K562 (cell line): Measurements from ENCODE around the gene TMEM117. TPM values are rescaled to one million over a fixed set of nuclear protein-coding genes. Genes with fewer than 3 reads are reported as not detected.

ENCODE experiments used
- ATAC-seq: fragments of 200-7000 bp; cut with Tn5 transposase; 3 replicates; pipeline ENCODE4 v1.9.1; 2020; ENCODE audit warnings: moderate library complexity
- BruUV-seq: library from RNA; stranded (reverse); fragments of 400-500 nt; replicated peaks from 2 replicates; lab custom pipeline; 2021; lab: Mats Ljungman, UMichigan
- CTCF ChIA-PET: fragments of 300-600 bp; formaldehyde crosslinking; extraction: SDS; loops from one replicate; lab custom pipeline; 2021; ENCODE audit warnings: low intra/inter-chr PET ratio; lab: Yijun Ruan, JAX
- POLR2A ChIA-PET: fragments of 300-600, 350-650 bp; sonication (Branson Sonifier 250); formaldehyde crosslinking; extraction: SDS; loops from one replicate; lab custom pipeline; 2021; ENCODE audit warnings: antibody characterized with exemption, inconsistent platforms; lab: Yijun Ruan, JAX
- DNase-seq, 4 experiments: peaks; one replicate each; pipeline versions ENCODE4 v3.0.0 to v3.0.0-alpha.2; 2011 to 2018; ENCODE audit warnings: low spot score in 3 of 4, mixed read lengths in 3 of 4; ENCODE audit errors: extremely low read depth in 1 of 4
- FAIRE-seq: peaks from 2 replicates; lab custom pipeline; 2011; peaks lifted over from hg19 to GRCh38; lab: Jason Lieb, UNC
- H2AFZ ChIP-seq: 2 replicates; pipeline ENCODE4 v1.6.0; 2011; ENCODE audit warnings: low read depth, low read length, control low read depth, inconsistent platforms
- H3K27ac ChIP-seq: fragments of 200-600 bp; 3 replicates; pipeline ENCODE4 v1.8.0; 2011; ENCODE audit warnings: low read depth, mild to moderate bottlenecking, control low read depth, inconsistent platforms, low read length, moderate library complexity, mixed read lengths; ENCODE audit errors: extremely low read depth
- H3K27me3 ChIP-seq, 2 experiments: fragments of 300-600 bp in 1 of 2; 2 replicates in 1 of 2; 3 replicates in 1 of 2; pipeline versions ENCODE4 v1.6.0 to v1.8.0; 2011; ENCODE audit warnings: inconsistent platforms in 2 of 2, low read length in 2 of 2, mild to moderate bottlenecking in 1 of 2, mixed read lengths in 1 of 2, moderate library complexity in 1 of 2; ENCODE audit not compliant: control insufficient read depth in 2 of 2, insufficient read depth in 2 of 2
- H3K36me3 ChIP-seq: fragments of 300-600 bp; 3 replicates; pipeline ENCODE4 v1.8.0; 2011; ENCODE audit warnings: mild to moderate bottlenecking, low read length, inconsistent platforms; ENCODE audit not compliant: control insufficient read depth, insufficient read depth
- H3K4me1 ChIP-seq, 2 experiments: fragments of 200-600 bp in 1 of 2; replicated peaks in 1 of 2; 2 replicates in 1 of 2; 3 replicates in 1 of 2; pipeline versions ENCODE4 v1.5.1 to v1.8.0; 2011; ENCODE audit warnings: inconsistent platforms in 2 of 2, low read length in 2 of 2, mild to moderate bottlenecking in 1 of 2, mixed read lengths in 1 of 2, moderate library complexity in 1 of 2; ENCODE audit not compliant: control insufficient read depth in 2 of 2, insufficient read depth in 2 of 2
- H3K4me2 ChIP-seq: 2 replicates; pipeline ENCODE4 v1.6.1; 2011; ENCODE audit warnings: low read length, control low read depth, inconsistent platforms, mixed read lengths; ENCODE audit not compliant: insufficient read depth
- H3K4me3 ChIP-seq: fragments of 200-600 bp; sonication (generic), shearing (Covaris generic); 2 replicates; pipeline ENCODE4 v1.5.1; 2016; ENCODE audit warnings: control low read depth, inconsistent platforms
- H3K79me2 ChIP-seq: fragments of 200-600 bp; 3 replicates; pipeline ENCODE4 v1.8.0; 2011; ENCODE audit warnings: low read length, inconsistent platforms; ENCODE audit not compliant: control insufficient read depth, insufficient read depth
- H3K9ac ChIP-seq, 2 experiments: 2 replicates each; pipeline versions ENCODE4 v1.6.0 to v1.6.1; 2011; ENCODE audit warnings: low read depth in 2 of 2, low read length in 2 of 2, control low read depth in 1 of 2, inconsistent platforms in 1 of 2, mild to moderate bottlenecking in 1 of 2, mixed read lengths in 1 of 2; ENCODE audit not compliant: insufficient read depth in 1 of 2
- H3K9me1 ChIP-seq: one replicate; pipeline ENCODE4 v1.6.0; 2011; ENCODE audit warnings: inconsistent platforms, mild to moderate bottlenecking, low read length, moderate library complexity; ENCODE audit not compliant: control insufficient read depth, insufficient read depth
- H3K9me3 ChIP-seq: replicated peaks from 2 replicates; pipeline ENCODE4 v1.5.1; 2011; ENCODE audit warnings: low read depth, low read length, inconsistent platforms; ENCODE audit not compliant: control insufficient read depth, insufficient read depth
- H4K20me1 ChIP-seq: replicated peaks from 2 replicates; pipeline ENCODE4 v1.6.1; 2011; ENCODE audit warnings: low read length, inconsistent platforms, mixed read lengths; ENCODE audit not compliant: control insufficient read depth, insufficient read depth
- HMG20B ChIP-seq: fragments of 250-450 bp; sonication (Bioruptor Pico); IDR thresholded peaks from 2 replicates; pipeline ENCODE4 v1.5.0; 2021; ENCODE audit warnings: mild to moderate bottlenecking
- MAFF ChIP-seq: IDR thresholded peaks from 2 replicates; pipeline ENCODE4 v1.6.1; 2012; ENCODE audit warnings: low read length, improper control_type of control experiment
- PHB2 ChIP-seq: fragments of 450-650 bp; IDR thresholded peaks from 2 replicates; pipeline ENCODE4 v1.6.1; 2017; ENCODE audit warnings: low read depth
- SRSF3 ChIP-seq: fragments of 200-400 bp; formaldehyde crosslinking; IDR thresholded peaks from 2 replicates; pipeline ENCODE4 v1.6.1; 2016; ENCODE audit warnings: mild to moderate bottlenecking, low read length, moderate library complexity; ENCODE audit not compliant: insufficient read depth
- ZBTB2 ChIP-seq: fragments of 450-650 bp; IDR thresholded peaks from 2 replicates; pipeline ENCODE4 v1.6.1; 2016; ENCODE audit warnings: antibody characterized with exemption
- ZNF696 ChIP-seq: fragments of 250-450 bp; sonication (Bioruptor Pico); conservative IDR thresholded peaks from 2 replicates; pipeline ENCODE4 v1.4.0; 2020; ENCODE audit warnings: mild to moderate bottlenecking, moderate library complexity
- WGBS: fragments of 100-300 bp; shearing (Covaris generic); methylation state at CpG from one replicate; pipeline ENCODE4 v1.1.6; 2016; ENCODE audit warnings: low coverage, mixed read lengths; ENCODE audit not compliant: insufficient coverage; ENCODE audit errors: missing lambda C conversion rate; 5-methylcytosine and 5-hydroxymethylcytosine counted together
- in situ Hi-C: fragments of 300-500 bp; cut with MboI; formaldehyde crosslinking; loops from 4 replicates; pipeline ENCODE4 v1.15.0; 2018; ENCODE audit warnings: inconsistent platforms, mixed read lengths
- intact Hi-C: fragments of 100-400 bp; cut with micrococcal nuclease; formaldehyde crosslinking; loops from 2 replicates; pipeline ENCODE4 v1.14.2; 2022
- polyA plus RNA-seq, 8 experiments: library from polyadenylated mRNA; depleted of rRNA in 4 of 8; stranded (reverse) in 5 of 8; unstranded in 3 of 8; fragments of >200 nt; fragmentation: Nextera tagmentation in 2 of 8; fragmentation: Illumina TruSeq in 1 of 8; extraction: Ambion mirVana in 2 of 8; extraction: Trizol in 1 of 8; gene quantifications; 2 replicates each; pipeline versions ENCODE4 v1.2.1 to v1.2.3, GENCODE V29; 2011 to 2014; ENCODE audit warnings: inconsistent platforms in 1 of 8, missing spikeins in 1 of 8
- total RNA-seq, 7 experiments: library from RNA; depleted of rRNA in 6 of 7; stranded (reverse); fragments of >200 nt in 6 of 7; fragmentation: Illumina TruSeq in 2 of 7; extraction: Trizol in 2 of 7; gene quantifications; 2 replicates each; pipeline versions ENCODE4 v1.2.1 to v1.2.3, GENCODE V29; 2011 to 2021; ENCODE audit warnings: low replicate concordance in 1 of 7
- TF ChIP-seq, protein P1 (sequence below): fragments of 450-650 bp; conservative IDR thresholded peaks from 2 replicates; pipeline ENCODE4 v1.6.1; 2016; ENCODE audit warnings: missing genetic modification characterization, low read depth, mild to moderate bottlenecking, missing compliant biosample characterization, moderate library complexity
- TF ChIP-seq, protein P2 (sequence below): IDR thresholded peaks from 2 replicates; pipeline ENCODE4 v1.6.1; 2011; ENCODE audit not compliant: insufficient read length; ENCODE audit errors: extremely low read depth

Gene TMEM117
- total and polyA plus RNA-seq, 9 of the 15 experiments (the other 6 are each of a cell fraction or from before 2014, with no cell fraction given): 0.31 to 2.8 (median 1.0) TPM

GRCh38 chr12:43812057-43812456 is 23.8 kb upstream of the TMEM117 start:
- no TSS peak for BruUV-seq
- H3K79me2 ChIP-seq: no peaks in the 10 kb centered on the region
- peaks cover 0 to 2% of the 10 kb centered on the region in 2 experiments; a peak in 3 of 5 replicates for H3K27me3 ChIP-seq
- FAIRE-seq (no peak), DNase-seq (no peak), ATAC-seq (no peak)
- no peak overlapping the region for H3K9ac ChIP-seq
- 0% methylated on average over 2 of the region's 2 CpGs for WGBS
- TF ChIP-seq, protein P1, sequence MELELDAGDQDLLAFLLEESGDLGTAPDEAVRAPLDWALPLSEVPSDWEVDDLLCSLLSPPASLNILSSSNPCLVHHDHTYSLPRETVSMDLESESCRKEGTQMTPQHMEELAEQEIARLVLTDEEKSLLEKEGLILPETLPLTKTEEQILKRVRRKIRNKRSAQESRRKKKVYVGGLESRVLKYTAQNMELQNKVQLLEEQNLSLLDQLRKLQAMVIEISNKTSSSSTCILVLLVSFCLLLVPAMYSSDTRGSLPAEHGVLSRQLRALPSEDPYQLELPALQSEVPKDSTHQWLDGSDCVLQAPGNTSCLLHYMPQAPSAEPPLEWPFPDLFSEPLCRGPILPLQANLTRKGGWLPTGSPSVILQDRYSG (tag): no peak
- TF ChIP-seq HMG20B (CRISPR knock-in tag) (no peak), ZBTB2 (no peak), MAFF (no peak), SRSF3 (no peak), PHB2 (no peak), ZNF696 (CRISPR knock-in tag) (no peak)
- TF ChIP-seq, protein P2, sequence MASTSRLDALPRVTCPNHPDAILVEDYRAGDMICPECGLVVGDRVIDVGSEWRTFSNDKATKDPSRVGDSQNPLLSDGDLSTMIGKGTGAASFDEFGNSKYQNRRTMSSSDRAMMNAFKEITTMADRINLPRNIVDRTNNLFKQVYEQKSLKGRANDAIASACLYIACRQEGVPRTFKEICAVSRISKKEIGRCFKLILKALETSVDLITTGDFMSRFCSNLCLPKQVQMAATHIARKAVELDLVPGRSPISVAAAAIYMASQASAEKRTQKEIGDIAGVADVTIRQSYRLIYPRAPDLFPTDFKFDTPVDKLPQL: no peak
- no peaks in the 10 kb centered on the region for H3K4me1 ChIP-seq
- no peak overlapping the region for H3K4me3 ChIP-seq
- H2AFZ ChIP-seq: peak overlapping the region; percentile 33; the same call in 1 of the 2 replicates
- ChIA-PET POLR2A (interaction anchor here (0.7 kb wide), 1 partner anchor 15 kb away, joined by 3 read pairs; no protein-coding TSS in a partner anchor), CTCF (interaction anchor here (0.6 kb wide), 1 partner anchor 1335 kb away, joined by 3 read pairs; no protein-coding TSS in a partner anchor)
- intact Hi-C loops: no loop called here
- H3K4me2 ChIP-seq: no peak overlapping the region
- H3K9me3 ChIP-seq: no peaks in the 10 kb centered on the region
- in situ Hi-C loops: no loop called here
- H4K20me1 ChIP-seq: no peaks in the 10 kb centered on the region
- H3K36me3 ChIP-seq: no peaks in the 10 kb centered on the region
- no peaks in the 10 kb centered on the region for H3K9me1 ChIP-seq
- H3K27ac ChIP-seq: no peak overlapping the region
